H9 (cell line): ENCODE data around the gene PAM. TPM values are rescaled to one million over a fixed set of nuclear protein-coding genes. Genes with fewer than 3 reads are reported as not detected.

ENCODE experiments used
- DNase-seq: peaks from one replicate; pipeline ENCODE4 v3.0.0-alpha.2; 2017
- H2AFZ ChIP-seq: one replicate; pipeline ENCODE4 v1.6.1; 2013; ENCODE audit warnings: mild to moderate bottlenecking, low read length, control low read depth, moderate library complexity
- H2AK5ac ChIP-seq: 2 replicates; pipeline ENCODE4 v1.6.1; 2013; ENCODE audit warnings: low read length, control low read depth, mixed read lengths; ENCODE audit not compliant: insufficient read length
- H2BK120ac ChIP-seq: one replicate; pipeline ENCODE4 v1.6.1; 2013; ENCODE audit warnings: low read depth, mild to moderate bottlenecking, low read length, control low read depth, inconsistent platforms; ENCODE audit not compliant: poor library complexity, severe bottlenecking
- H2BK12ac ChIP-seq: 2 replicates; pipeline ENCODE4 v1.6.1; 2013; ENCODE audit warnings: low read length, control low read depth, mixed read lengths, low read depth; ENCODE audit not compliant: insufficient read length
- H2BK15ac ChIP-seq: 2 replicates; pipeline ENCODE4 v1.6.1; 2013; ENCODE audit warnings: low read depth, low read length, control low read depth
- H2BK20ac ChIP-seq: one replicate; pipeline ENCODE4 v1.6.1; 2013; ENCODE audit warnings: low read depth, mild to moderate bottlenecking, low read length, control low read depth, inconsistent platforms; ENCODE audit not compliant: poor library complexity, severe bottlenecking
- H2BK5ac ChIP-seq: 2 replicates; pipeline ENCODE4 v1.6.1; 2013; ENCODE audit warnings: low read length, control low read depth, mixed read lengths; ENCODE audit not compliant: insufficient read length
- H3K14ac ChIP-seq: 2 replicates; pipeline ENCODE4 v1.6.1; 2013; ENCODE audit warnings: low read length, control low read depth; ENCODE audit not compliant: insufficient read depth
- H3K18ac ChIP-seq: 2 replicates; pipeline ENCODE4 v1.6.1; 2013; ENCODE audit warnings: low read depth, mild to moderate bottlenecking, mixed read lengths, low read length, control low read depth; ENCODE audit not compliant: insufficient read length
- H3K23ac ChIP-seq: 2 replicates; pipeline ENCODE4 v1.6.1; 2013; ENCODE audit warnings: low read length, control low read depth, mixed read lengths, low read depth; ENCODE audit not compliant: insufficient read length
- H3K23me2 ChIP-seq: 2 replicates; pipeline ENCODE4 v1.6.1; 2013; ENCODE audit warnings: low read depth, mild to moderate bottlenecking, mixed read lengths, low read length, control low read depth; ENCODE audit not compliant: insufficient read length, poor library complexity, severe bottlenecking
- H3K27ac ChIP-seq: 2 replicates; pipeline ENCODE4 v1.5.1; 2013; ENCODE audit warnings: low read length, control low read depth, mixed read lengths, low read depth; ENCODE audit not compliant: insufficient read length
- H3K27me3 ChIP-seq: 2 replicates; pipeline ENCODE4 v1.6.1; 2013; ENCODE audit warnings: low read length, control low read depth, inconsistent platforms; ENCODE audit not compliant: insufficient read depth
- H3K4ac ChIP-seq: 2 replicates; pipeline ENCODE4 v1.6.1; 2013; ENCODE audit warnings: low read depth, mild to moderate bottlenecking, control low read depth, inconsistent platforms, low read length, moderate library complexity
- H3K4me1 ChIP-seq: 2 replicates; pipeline ENCODE4 v1.6.1; 2013; ENCODE audit warnings: low read length, control low read depth, inconsistent platforms; ENCODE audit not compliant: insufficient read depth
- H3K4me2 ChIP-seq: 2 replicates; pipeline ENCODE4 v1.6.1; 2013; ENCODE audit warnings: low read length, control low read depth, mixed read lengths; ENCODE audit not compliant: insufficient read length, insufficient read depth
- H3K56ac ChIP-seq: 2 replicates; pipeline ENCODE4 v1.6.1; 2013; ENCODE audit warnings: low read depth, mild to moderate bottlenecking, mixed read lengths, low read length, control low read depth; ENCODE audit not compliant: insufficient read length
- H3K79me1 ChIP-seq: 2 replicates; pipeline ENCODE4 v1.6.1; 2013; ENCODE audit warnings: low read depth, mild to moderate bottlenecking, moderate library complexity, low read length, control low read depth, inconsistent platforms; ENCODE audit not compliant: insufficient read depth, poor library complexity, severe bottlenecking
- H3K79me2 ChIP-seq: 2 replicates; pipeline ENCODE4 v1.6.1; 2013; ENCODE audit warnings: low read length, control low read depth, inconsistent platforms; ENCODE audit not compliant: insufficient read depth
- H3K9ac ChIP-seq: 2 replicates; pipeline ENCODE4 v1.6.1; 2013; ENCODE audit warnings: low read length, control low read depth, mixed read lengths; ENCODE audit not compliant: insufficient read length; ENCODE audit errors: extremely low read depth
- H3K9me3 ChIP-seq: one replicate; pipeline ENCODE4 v1.6.1; 2013; ENCODE audit warnings: low read depth, low read length, inconsistent platforms; ENCODE audit not compliant: control insufficient read depth
- H3T11ph ChIP-seq: one replicate; pipeline ENCODE4 v1.6.1; 2013; ENCODE audit warnings: mild to moderate bottlenecking, low read length, control low read depth, inconsistent platforms
- H4K20me1 ChIP-seq: one replicate; pipeline ENCODE4 v1.6.1; 2013; ENCODE audit not compliant: control insufficient read depth, insufficient read length, insufficient read depth
- H4K5ac ChIP-seq: 2 replicates; pipeline ENCODE4 v1.6.1; 2013; ENCODE audit warnings: low read depth, mild to moderate bottlenecking, mixed read lengths, low read length, control low read depth; ENCODE audit not compliant: insufficient read length
- H4K8ac ChIP-seq: replicated peaks from 2 replicates; pipeline ENCODE4 v1.6.1; 2013; ENCODE audit warnings: low read length, control low read depth, mixed read lengths, low read depth; ENCODE audit not compliant: insufficient read length
- H4K91ac ChIP-seq: 2 replicates; pipeline ENCODE4 v1.6.1; 2013; ENCODE audit warnings: low read depth, mild to moderate bottlenecking, moderate library complexity, mixed read lengths, low read length, control low read depth; ENCODE audit not compliant: insufficient read length
- H3K27ac Mint-ChIP-seq, 3 experiments: 2 replicates in 2 of 3; 3 replicates in 1 of 3; pipeline ENCODE4 v1.8.0; 2020 to 2021; ENCODE audit warnings: mixed read lengths in 3 of 3, mild to moderate bottlenecking in 1 of 3, moderate library complexity in 1 of 3
- H3K27me3 Mint-ChIP-seq: 2 replicates; pipeline ENCODE4 v1.8.0; 2021; ENCODE audit warnings: low read depth, mild to moderate bottlenecking, moderate library complexity, mixed read lengths
- H3K36me3 Mint-ChIP-seq, 3 experiments: 2 replicates in 2 of 3; 3 replicates in 1 of 3; pipeline ENCODE4 v1.8.0; 2020 to 2021; ENCODE audit warnings: low read depth in 3 of 3, mixed read lengths in 3 of 3; ENCODE audit not compliant: insufficient read depth in 1 of 3
- H3K4me1 Mint-ChIP-seq, 2 experiments: 2 replicates each; pipeline ENCODE4 v1.8.0; 2020; ENCODE audit warnings: mixed read lengths in 2 of 2
- H3K4me3 Mint-ChIP-seq, 2 experiments: 2 replicates in 1 of 2; 3 replicates in 1 of 2; pipeline ENCODE4 v1.8.0; 2020 to 2021; ENCODE audit warnings: mild to moderate bottlenecking in 2 of 2, mixed read lengths in 2 of 2, moderate library complexity in 1 of 2
- H3K9me3 Mint-ChIP-seq, 2 experiments: 2 replicates in 1 of 2; 3 replicates in 1 of 2; pipeline ENCODE4 v1.8.0; 2020; ENCODE audit warnings: mild to moderate bottlenecking in 2 of 2, mixed read lengths in 2 of 2, moderate library complexity in 1 of 2
- WGBS: extraction: QIAGEN DNeasy Blood & Tissue Kit; methylation state at CpG from one replicate; pipeline ENCODE4 v1.1.7; 2013; ENCODE audit warnings: missing lambda C conversion rate, low lambda C conversion rate, mixed read lengths; ENCODE audit not compliant: insufficient read length; ENCODE audit errors: extremely low coverage; 5-methylcytosine and 5-hydroxymethylcytosine counted together
- total RNA-seq: library from RNA; stranded (reverse); gene quantifications from 2 replicates; pipeline ENCODE4 v1.2.1, GENCODE V29; 2021
- TF ChIP-seq, protein P1 (sequence below): fragments of 200-600 bp; sonication (generic); conservative IDR thresholded peaks from 3 replicates; pipeline ENCODE4 v1.8.0; 2021; ENCODE audit warnings: antibody characterized with exemption, mild to moderate bottlenecking

PAM gene
- total RNA-seq, 1 experiment from 2014 or later = 31.5 TPM

DNA sequence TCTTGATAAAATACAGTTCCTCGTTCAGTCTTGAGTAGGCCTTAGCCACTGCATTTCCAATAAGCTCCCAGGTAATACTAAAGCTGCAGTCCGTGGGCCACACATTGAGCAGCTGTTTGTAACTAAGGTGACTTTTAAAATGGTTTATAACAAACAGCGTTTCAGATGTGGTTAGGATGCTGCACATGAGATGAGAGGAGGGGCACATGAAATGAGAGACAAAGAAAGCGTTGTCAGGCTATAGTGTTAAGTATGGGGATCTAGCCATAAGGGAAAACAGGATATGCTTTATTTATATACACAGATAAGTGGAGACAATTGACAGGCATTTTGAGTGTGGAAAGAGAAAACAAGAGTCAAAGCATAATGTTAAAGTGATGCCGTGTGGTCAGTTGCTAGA is 89.9 kb downstream of the PAM start:
- H3K23me2 ChIP-seq = no peaks in the 10 kb centered on the region
- Mint-ChIP-seq H3K9me3 (peaks cover 3% of the 10 kb centered on the region in 2 experiments; a peak in 3 of 5 replicates), H3K27ac (no peak overlapping the region), H3K27me3 (no peaks in the 10 kb centered on the region), H3K4me3 (no peak overlapping the region), H3K36me3 (peaks cover 0 to 4% (median 1%) of the 10 kb centered on the region in 3 experiments; a peak in 4 of 7 replicates), H3K4me1 (no peaks in the 10 kb centered on the region)
- H4K8ac ChIP-seq = no peak overlapping the region
- no peak overlapping the region for H3K56ac ChIP-seq
- no peak overlapping the region for H2BK20ac ChIP-seq
- no peaks in the 10 kb centered on the region for H3K27me3 ChIP-seq
- no peak overlapping the region for H3K9ac ChIP-seq
- no peak overlapping the region for H3K27ac ChIP-seq
- no peak overlapping the region for H3K18ac ChIP-seq
- no peak overlapping the region for H2AK5ac ChIP-seq
- 0 out of 2 replicates have a peak, but pooled peaks cover 1% of the 10 kb centered on the region for H3K79me2 ChIP-seq
- DNase-seq = no peak
- H3K14ac ChIP-seq = no peak overlapping the region; the same call in 1 of the 2 replicates
- H2BK5ac ChIP-seq = no peak overlapping the region
- H3K4me2 ChIP-seq = no peak overlapping the region
- H3K4me1 ChIP-seq = no peaks in the 10 kb centered on the region; the same call in 1 of the 2 replicates
- H4K20me1 ChIP-seq = no peaks in the 10 kb centered on the region
- no CpG with 5 or more reads among the region's 5 CpGs for WGBS
- no peak overlapping the region for H4K91ac ChIP-seq
- H3K9me3 ChIP-seq = no peaks in the 10 kb centered on the region
- H4K5ac ChIP-seq = no peak overlapping the region
- H3T11ph ChIP-seq = no peak overlapping the region
- H3K4ac ChIP-seq = no peak overlapping the region
- TF ChIP-seq, protein P1, sequence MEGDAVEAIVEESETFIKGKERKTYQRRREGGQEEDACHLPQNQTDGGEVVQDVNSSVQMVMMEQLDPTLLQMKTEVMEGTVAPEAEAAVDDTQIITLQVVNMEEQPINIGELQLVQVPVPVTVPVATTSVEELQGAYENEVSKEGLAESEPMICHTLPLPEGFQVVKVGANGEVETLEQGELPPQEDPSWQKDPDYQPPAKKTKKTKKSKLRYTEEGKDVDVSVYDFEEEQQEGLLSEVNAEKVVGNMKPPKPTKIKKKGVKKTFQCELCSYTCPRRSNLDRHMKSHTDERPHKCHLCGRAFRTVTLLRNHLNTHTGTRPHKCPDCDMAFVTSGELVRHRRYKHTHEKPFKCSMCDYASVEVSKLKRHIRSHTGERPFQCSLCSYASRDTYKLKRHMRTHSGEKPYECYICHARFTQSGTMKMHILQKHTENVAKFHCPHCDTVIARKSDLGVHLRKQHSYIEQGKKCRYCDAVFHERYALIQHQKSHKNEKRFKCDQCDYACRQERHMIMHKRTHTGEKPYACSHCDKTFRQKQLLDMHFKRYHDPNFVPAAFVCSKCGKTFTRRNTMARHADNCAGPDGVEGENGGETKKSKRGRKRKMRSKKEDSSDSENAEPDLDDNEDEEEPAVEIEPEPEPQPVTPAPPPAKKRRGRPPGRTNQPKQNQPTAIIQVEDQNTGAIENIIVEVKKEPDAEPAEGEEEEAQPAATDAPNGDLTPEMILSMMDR = no peak
- no peak overlapping the region for H2BK12ac ChIP-seq
- H3K79me1 ChIP-seq = no peaks in the 10 kb centered on the region
- H2BK15ac ChIP-seq = no peak overlapping the region
- H3K23ac ChIP-seq = no peak overlapping the region
- no peak overlapping the region for H2BK120ac ChIP-seq
- H2AFZ ChIP-seq = no peak overlapping the region
